Measurements from ENCODE around the gene GNG14.

GRCh38 chr19:12642506-12642905 is 45.3 kb upstream of the GNG14 start:
- no peak for TF ChIP-seq ARID5B (CRISPR knock-in tag; IDR thresholded peaks at IDR 0.05)
- no peak for TF ChIP-seq NBN (conservative IDR thresholded peaks at IDR 0.05)
